D721Med (cell line): ENCODE measurements around the gene DMBT1.

Source experiments
- DNase-seq: peaks from one replicate; pipeline ENCODE4 v3.0.0; 2011; ENCODE audit warnings: low spot score; ENCODE audit not compliant: insufficient read length
- FAIRE-seq: peaks from 2 replicates; lab custom pipeline; 2011; peaks lifted over from hg19 to GRCh38; lab: Jason Lieb, UNC
- CTCF ChIP-seq: IDR thresholded peaks from 2 replicates; pipeline ENCODE4 v1.5.1; 2012; ENCODE audit warnings: mild to moderate bottlenecking, control low read depth; ENCODE audit not compliant: insufficient read depth; ENCODE audit errors: missing control alignments

The DMBT1 gene

DNA sequence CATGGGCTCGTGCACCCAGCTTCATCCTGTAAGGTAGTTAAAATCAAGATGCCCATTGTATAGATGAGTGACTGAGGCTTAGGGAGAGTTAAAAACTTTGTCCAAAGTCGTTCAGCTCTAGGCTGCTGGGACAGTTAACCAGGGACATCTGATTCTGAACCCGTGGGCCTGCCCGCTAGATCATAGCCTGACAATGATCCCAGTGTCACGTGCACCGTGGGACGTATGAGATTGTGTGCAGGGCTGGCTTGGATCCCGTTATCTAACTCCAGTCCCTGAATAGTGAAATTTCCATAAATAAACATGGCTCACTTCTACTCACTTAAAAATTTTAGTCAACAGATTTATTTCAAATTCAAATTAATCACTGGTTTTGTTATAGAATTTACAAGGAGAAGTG, 114.2 kb downstream of the DMBT1 start:
- no peak for FAIRE-seq
- DNase-seq, result no peak
- TF ChIP-seq CTCF, result no peak

DNA sequence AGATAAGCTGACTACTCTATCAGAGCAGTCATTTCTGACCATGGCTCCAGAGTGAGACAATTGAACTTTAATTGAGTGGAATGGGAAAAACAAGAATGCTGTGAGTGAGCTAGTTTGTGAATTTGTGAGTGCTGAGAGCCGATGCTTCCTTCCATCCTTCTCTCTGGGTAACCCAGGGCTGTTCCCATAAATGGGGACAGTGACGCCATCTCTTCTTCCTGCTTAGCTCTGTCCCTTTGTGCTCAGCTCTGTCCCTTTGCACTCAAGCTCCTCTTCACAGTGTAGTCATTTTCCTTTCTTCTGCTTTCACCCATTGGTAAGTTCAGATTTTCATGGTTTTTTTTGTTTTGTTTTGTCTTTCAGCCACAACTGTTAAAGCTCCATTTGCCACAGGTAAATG, 114.7 kb downstream of the DMBT1 start:
- DNase-seq (no peak), FAIRE-seq (no peak)
- TF ChIP-seq CTCF, result no peak

- no peak for DNase-seq
- no peak for TF ChIP-seq CTCF
- FAIRE-seq, result no peak
Observed at GRCh38 chr10:122678266-122678665, 117.7 kb downstream of the DMBT1 start.

DNA sequence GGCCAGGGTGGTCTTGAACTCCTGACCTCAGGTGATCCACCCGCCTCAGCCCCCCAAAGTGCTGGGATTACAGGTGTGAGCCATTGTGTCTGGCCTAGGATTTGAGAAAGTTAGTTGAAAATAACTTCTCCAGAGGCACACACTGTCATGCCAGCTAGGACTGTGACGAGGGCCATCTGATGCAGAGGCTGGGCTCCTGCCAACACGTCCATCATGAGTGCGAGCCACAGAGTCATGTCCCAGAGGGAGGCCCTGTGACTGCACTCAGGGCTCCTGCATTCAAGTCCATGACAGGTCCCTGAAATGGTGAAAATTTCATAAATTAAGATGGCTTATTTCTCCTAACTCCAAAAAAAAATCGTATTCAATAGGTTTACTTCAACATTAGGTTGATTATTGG, 122.0 kb downstream of the DMBT1 start:
- no peak for TF ChIP-seq CTCF
- no peak for DNase-seq
- FAIRE-seq, result no peak

- DNase-seq (no peak), FAIRE-seq (no peak)
- TF ChIP-seq CTCF, result no peak
Observed at GRCh38 chr10:122688293-122688989, 127.9 kb downstream of the DMBT1 start.

GRCh38 chr10:122689146-122689820, 128.7 kb downstream of the DMBT1 start:
- TF ChIP-seq CTCF, result no peak
- no peak for DNase-seq
- FAIRE-seq, result no peak

- DNase-seq, result no peak
- TF ChIP-seq CTCF, result no peak
- FAIRE-seq, result no peak
Observed at GRCh38 chr10:122692744-122693143, 132.2 kb downstream of the DMBT1 start.
